ENCODE measurements around the gene KRTAP10-1.
"Not testable (repeated sequence)": the region's sequence is repeated elsewhere in the genome, so short reads cannot be mapped to it uniquely, and the experiment has no call there.

Gene KRTAP10-1

DNA sequence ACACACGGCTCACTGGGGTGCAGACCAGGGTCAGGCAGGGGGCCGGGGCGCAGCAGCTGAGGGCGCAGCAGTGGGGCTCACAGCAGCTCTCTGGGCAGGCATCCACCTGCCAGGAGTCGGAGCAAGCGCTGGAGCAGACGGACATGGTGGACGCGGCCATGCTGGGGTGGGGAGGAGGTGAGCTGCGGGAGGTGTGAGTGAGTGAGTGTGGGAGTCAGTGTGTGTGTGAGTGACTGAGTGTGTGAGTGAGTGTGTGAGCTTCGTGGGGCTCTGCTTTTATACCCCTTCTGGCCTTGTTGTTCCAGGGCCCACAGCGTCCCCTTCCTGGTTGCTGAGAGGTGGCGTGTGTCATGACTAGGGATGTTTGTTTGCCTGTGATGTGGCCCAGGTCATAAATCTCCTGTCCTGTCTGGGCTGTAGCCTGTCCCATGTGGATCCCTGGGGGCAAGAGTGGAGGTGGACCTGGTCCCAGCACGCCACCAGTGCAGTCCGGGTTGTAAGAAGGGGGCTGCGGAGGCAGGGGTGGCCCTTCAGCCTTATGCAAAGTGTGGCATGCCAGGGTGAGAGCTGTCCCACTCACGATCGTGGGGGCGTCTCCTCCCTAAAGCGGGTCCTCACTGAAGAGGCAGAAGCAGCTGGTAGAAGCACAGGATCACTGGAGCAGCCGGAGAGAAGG, at the start of gene KRTAP10-1:
Gene KRTAP10-1 (minus strand): TSS at position 205 of the 676 bp plus-strand sequence. CDS start 45 bp downstream, at position 160.
- no peak for DNase-seq

DNA sequence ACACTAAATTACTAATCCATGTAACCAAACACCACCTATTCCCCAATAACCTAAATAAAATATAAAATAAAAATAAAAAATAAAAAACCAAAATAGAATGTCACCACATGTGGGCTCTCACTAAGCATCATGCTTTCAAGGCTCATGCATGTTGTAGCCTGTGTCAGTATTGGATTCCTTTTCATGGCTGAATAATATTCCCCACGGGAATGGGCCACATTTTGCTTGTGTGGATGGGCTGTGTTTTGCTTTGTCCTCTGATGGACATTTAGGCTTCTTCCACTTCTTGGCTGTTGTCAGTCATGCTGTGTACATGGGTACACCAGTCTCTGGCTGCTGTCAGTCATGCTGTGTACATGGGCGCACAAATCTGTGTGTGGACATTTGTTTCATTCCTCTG, 49.1 kb upstream of the KRTAP10-1 start:
- DNase-seq = no peak

DNA sequence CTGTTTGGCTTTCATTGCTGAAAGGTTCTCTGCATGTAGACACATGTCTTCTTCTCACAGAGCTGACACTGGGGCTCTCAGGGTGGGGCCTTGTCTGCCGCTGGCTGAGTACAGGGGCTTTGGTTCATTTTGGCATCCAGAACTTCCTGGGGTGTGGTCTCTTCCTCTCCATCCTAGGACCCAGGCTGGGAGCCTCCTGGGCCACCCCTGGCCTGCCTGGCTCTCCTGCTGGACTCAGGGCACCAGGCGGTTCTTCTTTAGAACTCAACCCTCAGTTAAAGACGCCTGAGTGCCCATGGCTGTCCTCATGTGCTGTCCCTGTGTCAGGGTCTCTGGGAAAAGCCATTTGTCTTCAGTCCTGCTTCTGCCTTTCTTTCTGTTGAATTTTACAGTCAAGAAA, 45.9 kb upstream of the KRTAP10-1 start:
- DNase-seq = no peak

GRCh38 chr21:44583800-44584147, 43.8 kb upstream of the KRTAP10-1 start:
- no peak for DNase-seq

- DNase-seq = no peak
These were observed 43.2 kb upstream of the KRTAP10-1 start for GRCh38 chr21:44583089-44583799.

GRCh38 chr21:44582055-44582454, 42.1 kb upstream of the KRTAP10-1 start:
- no peak for DNase-seq

DNA sequence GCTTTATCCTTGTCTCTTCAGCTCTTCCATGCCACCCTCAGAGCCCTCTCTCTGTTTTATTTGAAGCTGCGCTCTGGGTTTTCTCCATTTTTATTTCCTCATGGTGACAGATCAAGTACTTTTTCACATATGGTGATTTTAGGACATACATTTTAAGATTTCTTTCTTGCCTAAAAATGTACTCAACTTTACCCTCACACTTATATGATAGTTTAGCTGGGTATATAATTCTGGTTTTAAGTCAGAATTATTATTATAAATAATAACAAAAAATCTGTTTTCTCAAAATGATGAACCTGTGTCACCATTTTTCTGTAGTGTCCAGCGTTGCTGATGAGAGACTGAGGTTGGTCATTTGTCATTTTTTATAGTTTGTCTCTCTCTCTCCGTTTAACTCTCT, 41.2 kb upstream of the KRTAP10-1 start:
- no peak for DNase-seq

DNA sequence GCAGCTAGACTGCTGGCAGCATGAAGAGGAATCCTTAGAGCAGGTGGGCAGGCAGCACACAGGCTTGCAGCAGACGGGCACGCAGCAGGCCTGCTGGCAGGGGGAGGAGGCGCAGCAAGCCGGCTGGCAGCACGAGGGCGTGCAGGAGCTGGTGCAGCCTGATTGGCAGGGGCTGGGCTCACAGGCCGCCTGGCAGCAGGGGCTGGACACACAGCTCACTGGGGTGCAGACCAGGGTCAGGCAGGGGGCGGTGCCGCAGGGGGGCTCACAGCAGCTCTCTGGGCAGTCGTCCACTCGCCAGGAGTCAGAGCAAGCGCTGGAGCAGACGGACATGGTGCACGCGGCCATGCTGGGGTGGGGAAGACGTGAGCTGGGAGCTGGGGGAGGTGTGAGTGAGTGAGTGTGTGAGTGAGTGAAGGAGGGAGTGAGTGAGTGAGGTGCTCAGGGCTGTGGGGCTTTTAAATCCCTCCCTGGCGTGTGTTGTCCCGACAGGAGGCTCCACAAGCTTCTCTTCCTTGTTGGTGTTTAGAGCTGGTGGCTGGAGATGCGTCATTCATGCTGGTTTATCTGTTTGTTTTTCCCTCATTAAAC, 40.3 kb upstream of the KRTAP10-1 start, which contains the start of gene KRTAP10-5:
Gene KRTAP10-5 (minus strand): TSS at position 374 of the 591 bp plus-strand sequence. CDS start 26 bp downstream, at position 348.
- not testable (repeated sequence) for DNase-seq

GRCh38 chr21:44579833-44580144, 39.8 kb upstream of the KRTAP10-1 start:
- no peak for DNase-seq

DNA sequence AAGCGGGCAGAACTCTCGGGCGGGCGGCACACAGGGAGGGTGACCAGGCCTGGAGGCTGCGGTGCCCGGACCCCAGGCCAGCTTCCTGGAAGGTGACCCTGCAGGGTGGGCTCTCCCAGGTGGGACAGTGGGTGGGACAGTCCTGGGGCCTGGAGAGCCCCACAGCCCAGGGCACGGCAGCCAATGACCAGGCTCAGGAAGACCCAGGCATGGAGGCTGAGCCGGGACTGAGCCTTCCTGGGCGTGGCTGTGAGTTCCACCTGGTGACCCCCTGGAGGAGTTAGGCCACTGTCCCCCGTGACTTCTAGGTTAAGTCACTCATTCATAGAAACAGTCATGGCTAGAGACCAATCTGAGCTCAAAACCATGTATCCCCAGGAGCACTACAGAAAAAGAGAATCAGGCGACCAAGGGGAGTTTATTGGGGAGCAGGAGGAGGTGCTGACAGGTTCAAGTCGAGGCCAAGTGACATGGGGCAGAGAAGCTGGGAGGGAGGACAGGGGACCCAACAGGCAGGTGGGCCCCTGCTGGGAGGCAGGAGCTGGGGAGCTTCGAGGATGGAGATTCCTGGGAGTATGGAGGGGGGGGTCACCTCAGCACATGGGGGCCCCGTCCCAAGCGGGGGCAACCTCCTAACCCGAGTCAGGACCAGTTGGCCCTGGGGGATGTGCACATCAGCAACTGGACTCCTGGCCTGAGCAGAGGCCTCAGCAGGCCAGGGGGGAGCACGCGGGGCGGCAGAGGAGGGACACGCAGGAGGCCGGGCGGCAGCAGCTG, 39.2 kb upstream of the KRTAP10-1 start:
- no peak for DNase-seq

DNA sequence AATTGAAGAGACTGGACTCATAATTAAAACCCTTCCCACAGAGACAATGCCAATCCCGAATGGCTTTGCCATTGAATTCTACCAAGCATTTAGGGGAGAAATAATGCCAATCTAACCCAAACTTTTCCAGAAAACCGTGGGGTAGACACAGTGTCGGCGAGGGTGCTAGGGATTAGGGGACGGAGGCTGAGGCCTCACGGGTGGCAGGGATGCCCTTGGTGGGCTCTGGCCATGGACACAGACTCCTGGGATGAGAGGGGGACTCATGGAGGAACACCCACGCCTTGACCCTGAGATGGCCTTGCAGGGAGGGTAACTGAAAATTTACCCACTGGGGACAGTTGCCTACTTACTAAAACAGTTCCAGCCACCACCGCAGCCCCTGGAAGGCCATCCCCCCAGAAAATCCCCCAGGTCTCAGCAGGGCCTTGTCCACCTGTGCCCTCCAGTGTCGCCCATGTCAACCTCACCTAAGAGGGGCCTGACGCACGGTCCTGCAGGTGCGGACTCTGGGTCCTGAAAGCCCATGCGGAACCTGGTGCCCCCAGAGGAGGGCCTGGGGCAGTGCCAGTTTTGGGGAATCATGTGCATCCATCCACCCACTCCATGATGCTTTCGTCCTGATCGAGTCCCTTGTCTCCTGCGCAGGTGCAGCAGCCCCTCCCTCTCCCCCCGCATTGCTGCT, 38.5 kb upstream of the KRTAP10-1 start:
- DNase-seq = no peak

GRCh38 chr21:44576025-44576420, 36.0 kb upstream of the KRTAP10-1 start:
- no peak for DNase-seq

DNA sequence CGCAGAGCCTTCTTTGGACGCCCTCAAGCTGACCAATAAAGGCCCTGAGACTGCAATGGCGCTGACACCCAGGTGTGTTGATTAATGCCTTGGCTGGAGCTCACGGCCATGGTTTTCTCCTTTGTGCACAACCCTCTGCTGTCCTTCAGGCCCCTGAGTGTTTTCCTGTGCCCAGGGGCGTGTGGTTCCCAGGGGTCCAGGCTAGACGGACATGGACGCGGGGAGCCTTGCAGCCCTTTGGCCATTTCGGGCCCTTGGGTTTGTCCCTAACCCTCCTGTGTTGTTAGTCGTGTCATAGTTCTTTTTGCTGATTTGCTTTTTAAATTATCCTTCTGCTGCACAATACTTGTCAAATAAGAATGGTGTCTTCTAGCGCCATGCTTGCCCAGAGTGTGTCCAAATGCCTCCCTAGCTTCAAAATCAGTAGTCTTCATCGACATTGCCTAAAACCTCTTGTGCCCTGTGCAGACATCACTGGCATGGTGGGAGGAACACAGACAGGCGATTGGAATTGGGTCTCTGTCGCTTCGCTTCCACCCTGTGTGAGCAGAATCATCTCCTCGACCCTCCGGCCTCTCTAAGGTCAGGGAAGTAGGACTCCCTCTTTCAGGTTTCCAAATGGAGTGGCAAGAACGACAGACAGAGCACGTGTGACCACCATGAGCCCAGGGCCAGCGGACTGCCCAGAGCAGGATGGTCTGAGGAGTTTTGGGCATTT, 35.5 kb upstream of the KRTAP10-1 start:
- no peak for DNase-seq

DNA sequence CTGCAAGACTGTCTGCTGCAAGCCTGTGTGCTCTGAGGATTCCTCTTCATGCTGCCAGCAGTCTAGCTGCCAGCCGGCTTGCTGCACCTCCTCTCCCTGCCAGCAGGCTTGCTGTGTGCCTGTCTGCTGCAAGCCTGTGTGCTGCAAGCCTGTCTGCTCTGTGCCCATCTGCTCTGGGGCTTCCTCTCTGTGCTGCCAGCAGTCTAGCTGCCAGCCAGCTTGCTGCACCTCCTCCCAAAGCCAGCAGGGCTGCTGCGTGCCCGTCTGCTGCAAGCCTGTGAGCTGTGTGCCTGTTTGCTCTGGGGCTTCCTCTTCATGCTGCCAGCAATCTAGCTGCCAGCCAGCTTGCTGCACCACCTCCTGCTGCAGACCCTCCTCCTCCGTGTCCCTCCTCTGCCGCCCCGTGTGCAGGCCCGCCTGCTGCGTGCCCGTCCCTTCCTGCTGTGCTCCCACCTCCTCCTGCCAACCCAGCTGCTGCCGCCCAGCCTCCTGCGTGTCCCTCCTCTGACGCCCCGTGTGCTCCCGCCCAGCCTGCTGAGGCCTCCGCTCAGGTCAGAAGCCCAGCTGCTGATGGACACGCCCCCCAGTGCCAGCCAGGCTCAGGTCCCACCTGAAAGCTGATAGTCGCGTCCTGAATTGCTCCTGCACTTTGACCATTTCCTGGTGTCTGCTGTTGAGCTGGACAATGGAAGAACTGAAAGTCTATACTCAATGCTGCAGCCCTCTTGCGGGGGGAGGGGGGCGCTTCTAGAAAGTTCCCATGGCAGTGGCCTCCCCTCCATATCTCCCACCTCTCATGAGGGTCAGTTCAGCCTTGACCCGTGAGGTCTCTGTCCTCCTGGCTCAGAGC, 34.7 kb upstream of the KRTAP10-1 start:
- DNase-seq = no peak

DNA sequence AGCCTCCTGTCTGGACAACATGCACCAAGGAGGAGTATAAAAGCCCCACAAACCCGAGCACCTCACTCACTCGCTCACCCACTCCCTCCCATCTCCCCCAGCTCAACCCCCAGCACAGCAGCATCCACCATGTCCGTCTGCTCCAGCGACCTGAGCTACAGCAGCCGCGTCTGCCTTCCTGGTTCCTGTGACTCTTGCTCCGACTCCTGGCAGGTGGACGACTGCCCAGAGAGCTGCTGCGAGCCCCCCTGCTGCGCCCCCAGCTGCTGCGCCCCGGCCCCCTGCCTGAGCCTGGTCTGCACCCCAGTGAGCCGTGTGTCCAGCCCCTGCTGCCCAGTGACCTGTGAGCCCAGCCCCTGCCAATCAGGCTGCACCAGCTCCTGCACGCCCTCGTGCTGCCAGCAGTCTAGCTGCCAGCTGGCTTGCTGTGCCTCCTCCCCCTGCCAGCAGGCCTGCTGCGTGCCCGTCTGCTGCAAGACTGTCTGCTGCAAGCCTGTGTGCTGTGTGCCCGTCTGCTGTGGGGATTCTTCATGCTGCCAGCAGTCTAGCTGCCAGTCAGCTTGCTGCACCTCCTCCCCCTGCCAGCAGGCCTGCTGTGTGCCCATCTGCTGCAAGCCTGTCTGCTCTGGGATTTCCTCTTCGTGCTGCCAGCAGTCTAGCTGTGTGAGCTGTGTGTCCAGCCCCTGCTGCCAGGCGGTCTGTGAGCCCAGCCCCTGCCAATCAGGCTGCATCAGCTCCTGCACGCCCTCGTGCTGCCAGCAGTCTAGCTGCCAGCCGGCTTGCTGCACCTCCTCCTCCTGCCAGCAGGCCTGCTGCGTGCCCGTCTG, 33.8 kb upstream of the KRTAP10-1 start, which contains the start of gene KRTAP10-4:
Gene KRTAP10-4 (plus strand): TSS at position 100 of the 827 bp plus-strand sequence. CDS start 30 bp downstream, at position 130.
- DNase-seq = not testable (repeated sequence)

DNA sequence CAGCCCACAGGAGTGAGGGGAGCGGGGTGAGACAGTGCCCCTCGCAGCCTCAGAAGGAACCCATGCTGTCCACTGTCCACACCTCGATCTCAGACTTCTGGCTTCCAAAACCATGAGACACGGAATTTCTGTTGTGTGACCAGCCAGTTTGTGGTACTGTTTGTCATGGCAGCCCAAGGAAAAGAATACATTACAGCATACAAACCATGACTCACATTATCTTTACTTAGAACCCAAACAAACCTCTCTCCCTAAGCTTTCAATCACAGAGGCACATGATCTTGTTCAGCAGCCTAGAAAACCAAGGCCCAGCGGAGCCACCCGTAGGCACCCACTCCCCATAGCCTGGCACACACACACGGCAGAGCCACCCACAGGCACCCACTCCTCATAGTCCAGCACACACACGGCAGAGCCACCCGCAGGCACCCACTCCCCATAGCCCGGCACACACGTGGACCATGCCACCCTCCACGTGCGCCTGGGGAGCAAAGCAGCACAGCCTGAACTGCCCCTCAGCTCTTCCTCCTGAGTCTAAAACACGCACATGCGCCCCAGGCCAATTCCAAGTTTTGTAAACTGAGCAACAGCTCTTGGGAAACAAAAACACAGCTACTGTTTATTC, 33.1 kb upstream of the KRTAP10-1 start:
- no peak for DNase-seq

DNA sequence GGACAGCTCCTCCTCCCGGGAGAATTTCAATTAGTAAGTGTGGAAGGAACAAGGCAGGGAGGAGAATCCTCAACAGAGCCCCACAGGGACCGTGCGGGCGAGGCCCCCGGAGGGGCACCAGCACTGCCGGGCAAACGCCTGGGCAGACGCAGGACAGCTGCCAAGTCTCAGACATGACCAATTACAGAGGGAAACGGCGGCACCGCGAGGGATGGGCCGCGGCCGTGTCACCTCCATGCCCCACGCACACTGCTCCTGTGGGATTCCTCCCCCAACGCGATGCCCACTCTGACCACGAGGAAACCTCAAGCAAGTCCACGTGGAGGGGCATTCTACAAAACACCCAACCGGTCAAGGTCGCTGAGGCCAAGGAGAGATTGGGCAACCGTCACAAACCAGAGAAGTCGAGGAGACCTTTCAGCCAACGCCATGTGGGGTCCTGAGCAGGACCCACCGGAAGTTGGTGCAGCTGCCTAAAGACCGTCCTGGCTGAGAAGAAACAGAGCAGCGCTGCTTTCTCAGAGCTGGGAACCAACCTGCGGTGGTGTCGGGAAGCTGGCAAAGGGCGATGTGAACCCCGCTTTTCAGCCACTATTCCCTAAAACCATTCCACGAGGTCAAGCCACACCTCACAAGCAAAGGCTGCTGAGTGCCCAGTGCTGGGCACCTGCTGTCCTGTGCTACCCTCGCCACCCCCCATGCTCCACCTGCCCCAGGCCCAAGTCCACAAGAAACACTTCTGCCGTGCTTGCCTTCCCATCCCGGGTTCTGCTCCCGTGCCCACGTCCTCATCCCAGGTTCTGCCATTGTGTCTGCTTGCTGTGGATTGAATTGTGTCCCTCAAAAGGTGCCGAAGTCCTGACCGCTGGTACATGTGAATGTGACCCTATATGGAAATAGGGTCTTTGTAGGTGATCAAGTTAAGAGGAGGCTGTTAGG, 32.1 kb upstream of the KRTAP10-1 start:
- no peak for DNase-seq

- DNase-seq = no peak
These were observed 31.3 kb upstream of the KRTAP10-1 start for GRCh38 chr21:44571296-44571695.

Measured in DMS153 (cell line).